C4-2B (cell line): Measurements from ENCODE around the gene PRIM2.
"Not testable (repeated sequence)": the region's sequence is repeated elsewhere in the genome, so short reads cannot be mapped to it uniquely, and the experiment has no call there.

Experiments used
- CTCF ChIP-seq: fragments of 450-650 bp; conservative IDR thresholded peaks from 2 replicates; pipeline ENCODE4 v1.5.1; 2017; ENCODE audit warnings: mild to moderate bottlenecking
- ZFX ChIP-seq: fragments of 450-650 bp; IDR thresholded peaks from 2 replicates; pipeline ENCODE4 v1.6.1; 2017

GRCh38 chr6:57459781-57460180 lies 142.4 kb downstream of the PRIM2 start:
- not testable (repeated sequence) for TF ChIP-seq CTCF, ZFX
